Fibroblast of skin of right biceps (primary cell): ENCODE measurements around the gene DYNLRB1.
"Not testable (repeated sequence)": the region's sequence is repeated elsewhere in the genome, so short reads cannot be mapped to it uniquely, and the experiment has no call there.

Experiments used
- DNase-seq: peaks from one replicate; pipeline ENCODE4 v3.0.0-alpha.2; 2013

Gene DYNLRB1

DNA sequence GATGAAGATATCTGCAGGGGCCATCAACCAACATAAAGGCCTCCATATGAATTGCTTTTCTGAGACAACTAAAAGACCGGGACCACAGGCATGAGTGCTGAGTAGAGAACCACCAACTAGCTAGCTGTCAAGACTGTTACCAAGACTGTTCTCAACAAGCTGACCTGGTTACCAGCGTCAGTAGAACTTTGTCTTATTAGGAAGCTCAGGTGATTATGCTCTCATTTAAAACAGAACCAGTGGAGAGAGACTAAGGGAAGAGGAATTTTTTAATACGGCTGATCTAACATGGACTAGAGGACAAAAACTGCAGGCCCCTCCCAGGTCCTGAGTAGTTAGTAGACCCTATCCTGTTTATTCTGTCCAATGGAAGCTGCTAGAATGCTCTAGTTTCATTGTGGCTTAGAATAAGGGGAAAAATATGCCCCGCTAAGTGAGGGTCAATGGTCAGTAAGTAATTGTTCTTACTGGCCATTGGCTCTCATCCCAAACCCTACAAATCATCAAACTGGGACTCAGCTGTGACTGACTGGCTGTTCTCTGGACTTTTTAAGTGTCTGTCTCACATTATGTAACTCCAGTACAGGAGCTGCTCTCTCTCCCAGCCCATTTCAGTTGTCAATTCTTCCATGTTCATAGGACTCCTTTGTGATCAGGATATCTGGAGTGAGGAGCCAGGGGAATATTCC lies 3.8 kb upstream of the DYNLRB1 start:
- DNase-seq: no peak

DNA sequence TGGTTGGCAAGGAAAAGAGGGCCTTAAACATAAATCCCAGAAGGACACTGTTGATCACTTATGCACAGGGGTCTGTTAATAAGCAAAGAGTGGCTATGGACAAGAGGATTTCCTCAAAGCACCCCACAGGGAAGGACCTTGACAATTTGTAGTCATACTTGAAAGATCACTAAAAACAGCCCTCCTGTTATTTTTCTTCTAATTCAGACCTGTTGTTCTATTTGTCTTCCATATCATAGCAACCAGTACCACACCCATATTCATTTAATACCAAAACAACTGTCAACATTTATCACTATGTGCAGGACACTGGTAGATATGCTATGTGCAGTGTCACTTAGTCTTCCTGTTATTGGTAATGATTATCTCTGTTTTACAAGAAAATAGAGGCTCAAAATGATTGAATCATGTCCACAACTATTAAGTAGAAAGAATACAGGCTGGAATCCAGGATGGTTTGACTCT lies 3.2 kb upstream of the DYNLRB1 start:
- no peak for DNase-seq

GRCh38 chr20:34514034-34514433 lies 2.2 kb upstream of the DYNLRB1 start:
- DNase-seq: not testable (repeated sequence)

- no peak for DNase-seq
Observed at GRCh38 chr20:34514897-34515483, 1.2 kb upstream of the DYNLRB1 start.

DNA sequence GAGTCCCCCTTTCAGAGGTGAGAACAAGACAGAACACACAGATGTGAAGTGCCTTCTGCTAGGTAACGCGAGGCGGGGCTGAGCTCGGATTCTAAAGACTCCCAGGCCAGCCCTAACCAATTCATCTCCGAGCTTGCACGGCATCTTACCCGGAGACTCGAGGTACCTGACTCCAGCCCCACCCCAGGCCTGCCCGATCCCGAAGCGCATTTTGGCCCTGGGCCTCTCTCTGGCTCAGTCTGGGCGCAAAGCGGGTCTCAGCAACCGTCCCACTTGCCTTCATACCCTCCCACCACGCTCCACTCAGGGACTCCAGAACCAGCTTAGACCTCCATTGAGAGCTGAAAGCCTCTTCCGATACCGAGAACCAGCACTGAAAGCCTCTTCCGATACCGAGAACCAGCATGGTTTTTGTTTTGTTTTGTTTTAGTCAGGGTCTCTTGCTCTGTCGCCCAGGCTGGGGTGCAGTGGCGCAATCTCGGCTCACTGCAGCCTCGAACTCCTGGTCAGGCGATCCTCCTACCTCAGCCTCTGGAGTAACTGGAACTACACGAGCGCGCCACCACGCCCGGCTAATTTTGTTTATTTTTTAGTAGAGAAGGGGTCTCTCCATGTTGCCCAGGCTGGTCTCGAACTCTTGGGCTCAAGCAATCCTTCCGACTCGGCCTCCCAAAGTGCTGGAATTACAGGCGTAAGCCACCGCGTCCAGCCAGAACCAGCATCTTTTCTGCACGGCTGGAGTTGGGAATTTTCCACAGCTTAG lies 557 bp upstream of the DYNLRB1 start:
- peak; percentile 40 for DNase-seq

DNA sequence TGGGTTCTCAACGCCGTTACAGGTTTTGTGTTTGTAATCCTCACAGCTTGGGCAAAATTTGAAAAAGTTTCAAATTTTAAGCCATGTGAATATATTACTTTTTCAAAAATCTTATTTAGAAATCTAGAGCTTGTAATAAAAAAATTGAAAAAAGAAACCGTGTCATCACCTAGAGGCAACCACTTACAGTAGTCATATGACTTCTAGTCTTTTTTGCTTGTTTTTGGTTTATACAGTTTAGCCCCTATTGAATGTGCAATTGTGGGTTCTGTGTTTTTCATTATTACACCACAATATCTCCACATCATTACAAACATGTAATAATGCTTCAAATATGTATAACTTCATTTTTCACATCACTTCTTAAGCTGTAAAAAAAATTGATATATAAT lies 888 bp downstream of the DYNLRB1 start:
- DNase-seq: no peak

- DNase-seq: not testable (repeated sequence)
Observed at GRCh38 chr20:34518863-34519262, 2.6 kb downstream of the DYNLRB1 start.

- not testable (repeated sequence) for DNase-seq
Observed at GRCh38 chr20:34519841-34520240, 3.6 kb downstream of the DYNLRB1 start.

DNA sequence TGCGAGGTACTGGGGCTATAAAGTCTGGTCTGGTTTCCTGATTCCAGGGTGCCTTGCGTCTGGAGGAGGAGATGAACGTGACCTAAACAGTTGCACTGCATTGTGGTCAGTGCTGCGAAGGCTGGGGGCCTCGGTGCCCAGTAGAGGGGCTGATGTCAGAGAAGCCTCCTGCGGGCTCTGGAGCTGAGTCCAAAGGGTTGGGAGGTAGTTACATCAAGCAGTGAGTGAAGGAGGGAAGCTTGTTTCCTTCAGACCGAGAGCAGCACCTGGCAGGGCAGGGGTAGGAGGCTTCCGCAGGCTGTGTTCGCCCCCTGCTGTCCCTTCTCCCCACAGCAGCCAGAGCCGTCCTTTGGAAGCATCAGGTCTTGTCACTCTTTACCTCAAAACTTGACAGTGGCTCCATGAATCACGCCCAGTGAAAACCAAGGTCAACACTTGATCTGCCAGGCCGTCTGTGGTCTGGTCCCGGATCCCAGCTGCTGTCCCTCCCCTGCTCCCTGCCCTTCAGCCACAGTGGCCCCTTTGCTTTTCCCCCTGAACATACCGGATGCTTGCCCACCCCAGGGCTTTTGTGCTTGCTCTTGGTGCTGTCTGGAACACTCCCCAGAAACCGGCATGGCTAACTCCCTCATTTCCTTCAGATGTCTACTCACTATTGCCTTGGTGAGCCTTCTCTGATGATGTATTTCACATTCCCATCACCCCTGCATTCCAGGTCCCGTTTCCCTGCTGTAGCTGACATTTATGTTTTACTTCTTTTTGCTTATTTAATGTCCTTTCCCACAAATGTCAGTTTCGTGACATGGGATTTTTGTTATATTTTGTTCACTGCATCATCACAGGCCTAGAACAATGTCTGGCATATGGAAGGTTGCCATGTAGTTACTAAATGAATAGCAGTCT lies 7.0 kb downstream of the DYNLRB1 start:
- peak; percentile 52 for DNase-seq

DNA sequence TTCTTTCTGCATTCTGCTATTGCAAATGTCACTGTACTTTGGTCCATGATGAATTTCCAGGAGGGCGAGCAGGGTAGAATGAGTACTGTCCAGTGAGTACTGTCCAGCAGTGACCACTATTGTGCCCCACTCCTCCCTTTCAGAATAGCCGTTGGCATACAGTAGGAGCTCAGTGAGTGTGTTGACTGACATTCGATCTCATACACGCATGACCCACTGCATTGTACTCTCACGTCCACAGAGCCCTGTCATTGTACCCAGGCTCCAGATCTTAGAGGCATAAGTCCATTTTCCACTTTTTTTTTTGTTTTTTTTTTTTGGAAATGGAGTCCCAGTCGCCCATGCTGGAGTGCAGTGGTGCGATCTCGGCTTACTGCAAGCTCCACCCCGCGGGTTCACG lies 8.2 kb downstream of the DYNLRB1 start:
- no peak for DNase-seq

DNA sequence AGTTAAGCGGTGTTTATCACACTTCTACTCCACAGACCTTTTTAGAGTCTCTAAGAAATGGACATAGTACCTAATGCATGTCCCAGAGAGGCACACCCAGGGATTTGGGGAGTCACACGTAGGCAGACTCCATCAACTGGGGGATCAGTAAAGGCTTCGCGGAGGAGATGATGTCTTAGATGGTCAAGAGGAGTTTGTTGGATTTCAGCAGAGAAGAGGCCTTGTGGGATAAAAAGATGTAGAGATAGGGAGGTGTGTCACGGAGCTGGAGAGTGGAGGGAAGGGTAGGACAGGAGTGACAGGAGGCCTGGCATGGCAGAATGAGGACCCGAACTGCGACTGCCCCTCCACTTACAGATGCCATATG lies 9.1 kb downstream of the DYNLRB1 start:
- no peak for DNase-seq

DNA sequence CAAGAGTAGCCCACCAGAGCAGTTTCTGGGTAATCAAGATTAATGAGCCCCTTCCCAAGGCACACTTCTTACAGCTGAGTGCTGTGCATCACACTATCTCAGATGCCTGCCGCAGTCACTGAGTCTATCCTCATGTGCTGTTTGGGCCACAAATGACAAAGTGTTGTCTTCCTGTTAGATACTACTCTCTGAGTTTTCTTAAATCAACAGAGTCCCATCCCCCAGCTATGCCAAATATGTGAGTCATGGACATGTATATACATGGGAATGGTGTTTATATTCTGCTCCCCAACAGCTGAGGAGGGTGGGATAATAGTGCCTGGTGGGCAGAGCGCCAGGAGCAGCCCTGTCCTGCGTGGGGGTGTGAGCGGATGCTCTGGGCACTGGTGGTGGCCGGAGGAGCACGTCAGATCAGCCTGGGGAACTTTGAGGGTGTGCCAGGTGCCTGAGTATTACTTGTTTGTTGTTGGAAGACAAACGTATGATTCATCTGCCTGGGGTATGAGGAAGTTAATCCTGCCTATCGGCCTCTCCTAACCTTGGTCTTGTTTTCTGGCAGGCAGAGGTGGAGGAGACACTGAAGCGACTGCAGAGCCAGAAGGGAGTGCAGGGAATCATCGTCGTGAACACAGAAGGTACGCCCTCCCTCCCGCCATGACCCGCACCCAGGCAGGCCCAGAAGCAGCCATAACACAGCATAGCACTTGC lies 9.6 kb downstream of the DYNLRB1 start:
- DNase-seq: peak; percentile 95

GRCh38 chr20:34526466-34526865 lies 10.2 kb downstream of the DYNLRB1 start:
- DNase-seq: no peak

DNA sequence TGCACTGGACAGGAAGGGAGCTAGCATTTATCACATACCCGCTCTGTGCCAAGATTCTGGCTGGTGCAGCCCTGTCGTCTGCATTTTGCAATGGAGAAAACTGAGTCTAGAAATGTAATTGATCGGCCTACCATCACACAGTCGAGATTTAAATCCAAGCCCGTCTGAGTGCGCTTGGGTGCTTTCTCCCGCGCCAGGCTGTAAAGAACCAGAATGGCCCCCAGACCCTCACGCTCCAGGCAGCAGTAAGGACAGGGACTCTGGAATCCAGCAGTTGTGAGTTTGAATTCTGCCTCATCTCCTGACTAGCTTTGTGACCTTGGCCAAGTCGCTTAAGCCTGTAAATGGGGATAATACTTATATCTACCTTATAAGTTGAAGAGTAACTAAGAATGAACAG lies 10.8 kb downstream of the DYNLRB1 start:
- no peak for DNase-seq

GRCh38 chr20:34528921-34529297 lies 12.7 kb downstream of the DYNLRB1 start:
- DNase-seq: no peak

DNA sequence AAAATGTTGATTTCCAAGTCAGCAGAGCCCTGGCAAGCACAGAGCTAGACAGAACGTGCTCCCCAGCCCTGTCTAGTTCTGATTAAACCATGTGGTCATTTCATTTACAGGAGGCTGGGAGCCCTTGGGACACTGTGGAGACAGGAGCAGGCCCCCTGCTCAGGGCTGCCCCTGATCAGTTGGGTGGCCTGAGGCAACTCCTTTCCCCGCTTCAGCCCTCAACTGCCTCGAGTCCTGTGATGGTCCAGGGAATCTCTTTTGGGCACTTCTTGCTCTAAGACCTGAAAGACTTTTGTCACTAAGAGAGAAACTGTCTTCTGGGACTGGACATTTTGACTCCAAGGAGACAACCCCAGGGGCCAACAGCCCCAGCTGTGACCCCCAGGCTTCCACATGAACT lies 13.5 kb downstream of the DYNLRB1 start:
- no peak for DNase-seq

DNA sequence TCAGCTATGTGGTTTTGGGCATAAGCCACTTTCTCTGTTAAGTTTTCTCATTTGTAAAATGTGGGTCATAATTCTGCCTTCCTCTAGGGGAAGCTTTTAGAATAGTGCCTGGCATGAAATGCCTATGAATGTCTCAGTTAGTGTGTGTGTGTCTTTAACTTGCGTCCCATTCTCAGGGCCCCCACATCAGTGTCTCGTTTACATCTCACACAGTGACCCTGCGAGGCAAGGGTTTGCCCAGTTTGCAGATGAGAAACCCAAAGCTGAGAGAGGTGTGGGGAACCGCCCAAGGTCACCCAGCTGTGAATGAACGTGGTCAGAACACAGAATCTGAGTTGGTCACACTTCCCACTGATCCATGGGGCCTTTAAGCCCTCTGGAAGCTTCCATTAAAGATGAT lies 14.1 kb downstream of the DYNLRB1 start:
- no peak for DNase-seq

DNA sequence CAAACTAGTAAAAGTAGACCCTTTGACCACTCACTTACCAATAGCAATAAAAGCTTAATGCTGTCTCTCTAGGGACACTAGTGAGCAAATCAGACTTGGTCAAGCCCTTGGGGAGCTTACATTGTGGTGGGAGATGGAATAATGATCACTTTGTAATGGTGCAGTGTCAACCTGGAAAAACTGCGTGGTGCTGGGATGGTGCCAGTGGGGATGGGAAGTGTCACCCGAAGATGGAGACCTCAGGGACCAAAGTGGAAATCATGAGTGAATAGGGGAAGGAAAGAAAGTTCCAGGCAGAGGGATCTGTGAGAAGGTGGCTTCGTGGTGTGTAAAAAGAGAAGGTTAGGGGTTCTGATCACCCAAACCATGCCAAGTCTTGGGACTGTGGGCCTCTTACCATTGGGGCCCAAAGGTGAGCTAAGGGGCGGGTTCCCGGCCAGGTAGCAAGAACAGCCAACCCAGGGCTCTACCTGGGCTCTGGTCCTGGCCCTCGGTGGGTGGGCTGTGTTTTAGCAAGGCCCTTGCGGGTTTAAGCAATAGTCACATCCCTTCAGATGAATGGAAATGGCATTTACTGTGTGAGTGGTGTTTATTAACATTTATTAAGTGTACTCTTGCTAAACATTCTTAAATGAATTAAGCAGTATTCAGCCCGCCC lies 15.5 kb downstream of the DYNLRB1 start:
- DNase-seq: no peak

DNA sequence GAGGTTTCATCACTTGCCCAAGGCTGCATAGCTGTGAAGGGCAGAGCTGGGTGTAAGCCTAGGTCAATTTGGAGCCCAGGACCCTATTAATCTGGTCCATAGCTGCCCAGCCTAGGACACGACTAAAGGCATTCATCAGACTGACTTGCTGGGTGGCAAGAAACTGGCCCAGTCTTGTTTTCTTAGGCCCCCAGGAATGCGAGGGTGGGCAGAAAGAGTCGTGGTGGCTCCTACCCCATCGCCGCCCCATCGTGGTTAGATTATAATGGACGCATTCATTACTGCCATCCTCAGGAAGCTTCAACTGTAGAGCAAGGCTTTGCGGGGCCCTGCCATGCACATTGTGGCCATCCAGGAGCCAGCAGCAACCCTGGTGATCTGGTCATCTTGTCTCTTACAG lies 16.1 kb downstream of the DYNLRB1 start:
- no peak for DNase-seq

GRCh38 chr20:34532756-34533155 lies 16.5 kb downstream of the DYNLRB1 start:
- DNase-seq: no peak

DNA sequence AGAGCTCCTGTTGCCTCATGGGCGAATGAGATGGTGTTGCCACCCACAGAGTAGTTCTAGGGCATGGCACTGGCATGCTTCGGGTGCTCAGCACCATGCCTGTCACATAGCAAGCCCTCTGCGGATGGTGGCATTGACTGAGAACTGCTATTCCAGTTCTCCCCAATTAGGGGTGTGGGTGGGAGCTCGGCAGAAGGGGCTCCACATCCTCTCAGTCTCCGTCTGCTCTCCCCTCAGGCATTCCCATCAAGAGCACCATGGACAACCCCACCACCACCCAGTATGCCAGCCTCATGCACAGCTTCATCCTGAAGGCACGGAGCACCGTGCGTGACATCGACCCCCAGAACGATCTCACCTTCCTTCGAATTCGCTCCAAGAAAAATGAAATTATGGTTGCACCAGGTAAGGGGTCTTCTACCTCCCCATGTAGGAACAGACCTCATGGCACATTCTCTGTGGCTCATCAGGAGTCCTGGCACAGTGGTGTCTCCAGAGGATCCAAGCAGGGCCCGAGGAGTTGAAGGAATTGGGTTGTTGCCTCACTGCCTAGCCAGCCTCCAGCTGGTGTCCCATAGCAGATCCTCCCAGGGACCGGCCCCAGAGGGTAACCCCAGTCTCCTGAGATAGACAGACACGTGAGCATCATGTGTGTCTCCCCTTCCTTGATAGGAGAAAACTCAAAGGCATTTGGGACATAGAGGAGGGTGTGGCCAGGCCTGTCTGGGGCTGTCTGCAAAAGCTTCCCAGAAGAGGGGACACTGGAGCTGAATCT lies 18.4 kb downstream of the DYNLRB1 start:
- no peak for DNase-seq
